DMS153 treated with DMSO at 0.1 percent for 48 hours (cell line): ENCODE data around the gene OTOF.

Experiments
- DNase-seq: peaks from one replicate; lab custom pipeline; 2025; ENCODE audit not compliant: unreplicated experiment; lab: John Stamatoyannopoulos, UW

The OTOF gene

DNA sequence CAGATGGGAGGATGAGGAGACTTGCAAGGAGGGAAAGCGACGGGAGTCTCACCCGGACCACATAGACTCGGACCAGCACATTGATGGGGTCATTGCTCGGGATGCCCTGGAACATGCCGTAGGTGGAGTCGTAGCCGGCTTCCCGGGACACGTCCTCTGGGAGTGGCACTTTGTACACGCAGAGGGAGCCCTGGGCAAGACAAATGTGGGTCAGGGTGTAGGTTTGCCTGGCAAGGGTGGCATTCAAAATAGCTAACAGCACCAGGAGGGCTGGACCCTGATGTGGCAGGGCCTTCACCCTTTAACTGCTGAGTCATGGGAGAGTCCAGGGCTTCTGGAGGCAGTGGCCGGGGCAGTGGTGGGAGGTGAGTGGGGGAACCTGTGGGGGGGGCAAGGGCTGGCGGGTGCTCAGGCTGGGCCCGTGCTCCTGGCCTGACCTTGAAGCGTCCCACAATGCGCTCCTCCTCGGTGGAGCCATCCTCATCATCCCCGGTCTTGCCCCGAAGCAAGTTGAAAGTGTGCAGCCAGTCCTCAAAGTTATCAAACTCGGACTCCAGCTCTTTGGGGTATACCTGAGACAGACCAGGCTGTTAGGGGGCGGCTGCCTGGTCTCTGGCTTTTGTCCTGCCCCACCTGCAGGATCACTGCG, 11.1 kb downstream of the OTOF start:
- DNase-seq, result no peak

DNA sequence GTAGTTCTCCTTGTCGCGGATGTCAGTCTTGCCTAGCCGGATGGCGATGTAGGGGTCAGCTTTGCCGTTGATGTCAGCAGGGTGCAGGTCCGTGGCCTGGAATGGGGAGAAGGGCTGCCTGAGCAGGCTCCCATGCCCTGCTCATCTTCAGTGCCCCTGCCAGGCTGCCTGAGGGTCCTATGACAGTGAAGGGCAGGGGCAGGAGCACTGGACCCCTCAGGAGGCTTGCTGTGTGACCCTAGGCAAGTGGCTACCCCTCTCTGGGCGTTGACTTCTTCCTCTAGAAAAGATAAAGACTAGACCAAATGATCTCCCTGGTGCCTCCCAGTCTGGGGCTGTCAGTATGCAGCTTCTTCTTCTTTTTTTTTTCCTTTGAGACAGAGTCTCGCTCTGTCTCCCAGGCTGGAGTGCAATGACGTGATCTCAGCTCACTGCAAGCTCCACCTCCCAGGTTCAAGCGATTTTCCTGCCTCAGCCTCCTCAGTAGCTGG, 11.9 kb downstream of the OTOF start:
- DNase-seq, result no peak

DNA sequence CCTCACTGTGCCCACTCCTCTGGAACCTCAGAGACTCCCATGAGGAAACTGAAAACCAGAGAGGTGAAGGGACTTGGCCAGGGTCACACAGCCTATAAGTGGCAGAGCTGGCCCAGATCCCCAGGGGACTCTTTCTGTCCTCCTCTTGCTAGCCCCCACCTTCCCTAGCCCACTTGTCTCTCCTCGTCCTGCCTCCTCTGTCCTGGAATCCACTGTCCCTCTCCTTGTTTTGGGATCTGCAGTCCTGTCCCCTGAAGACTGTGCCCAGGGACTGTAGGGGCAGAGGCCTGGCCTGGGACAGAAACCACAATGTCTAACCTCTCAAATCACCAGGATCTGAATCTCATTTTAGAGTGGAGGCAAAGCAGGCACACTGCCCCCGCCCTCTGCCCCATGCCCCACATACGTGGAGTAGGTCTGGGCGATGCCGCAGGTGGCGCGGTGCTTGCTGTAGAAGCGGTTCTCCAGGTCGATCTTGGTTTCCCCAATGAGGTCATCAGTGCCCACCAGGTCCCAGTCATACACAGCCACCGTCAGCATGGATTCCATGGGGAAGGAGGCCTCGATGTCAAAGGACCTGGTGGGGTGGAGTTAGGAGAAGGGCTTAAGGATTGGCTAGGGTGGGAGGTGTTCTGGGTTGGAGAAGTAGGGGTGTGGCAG, 12.5 kb downstream of the OTOF start:
- no peak for DNase-seq

GRCh38 chr2:26464390-26465265, 13.3 kb downstream of the OTOF start:
- no peak for DNase-seq

GRCh38 chr2:26463244-26464192, 14.4 kb downstream of the OTOF start:
- no peak for DNase-seq

DNA sequence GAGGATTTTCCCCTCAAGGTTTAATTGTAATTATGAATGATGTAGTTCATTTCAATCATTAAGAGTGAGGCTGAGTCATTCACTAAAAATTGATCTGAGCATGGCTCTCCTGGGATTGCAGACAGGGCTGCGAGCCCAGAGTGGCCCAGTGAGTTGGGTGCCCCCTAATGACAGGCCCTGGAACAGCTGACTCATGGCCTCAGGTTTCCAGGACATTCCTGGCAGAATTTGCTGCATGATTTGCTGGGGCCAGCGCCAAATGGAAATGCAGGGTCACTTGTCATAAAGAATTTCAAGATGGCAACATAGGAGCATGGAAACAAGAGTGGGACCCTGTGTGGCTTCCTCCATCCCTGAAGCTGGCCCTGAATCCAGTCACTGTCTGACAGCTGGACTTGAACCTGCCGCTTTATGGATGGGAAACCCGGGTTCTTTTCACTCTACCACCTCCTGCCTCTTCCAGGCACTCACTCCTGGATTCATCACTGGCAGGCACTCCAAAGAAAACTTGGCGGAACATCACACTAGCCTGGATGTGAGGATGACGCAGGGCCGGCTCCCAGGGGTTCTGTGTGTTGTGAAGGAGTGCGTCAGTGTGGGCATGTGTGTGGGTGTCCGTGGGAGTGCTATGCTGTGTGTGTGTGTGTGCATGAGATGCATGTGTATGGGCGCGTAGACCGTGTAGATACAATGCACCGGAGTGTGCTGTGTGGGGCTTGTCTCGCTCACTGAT, 15.2 kb downstream of the OTOF start:
- DNase-seq, result peak; percentile 20

GRCh38 chr2:26462100-26462499, 15.8 kb downstream of the OTOF start:
- no peak for DNase-seq

DNA sequence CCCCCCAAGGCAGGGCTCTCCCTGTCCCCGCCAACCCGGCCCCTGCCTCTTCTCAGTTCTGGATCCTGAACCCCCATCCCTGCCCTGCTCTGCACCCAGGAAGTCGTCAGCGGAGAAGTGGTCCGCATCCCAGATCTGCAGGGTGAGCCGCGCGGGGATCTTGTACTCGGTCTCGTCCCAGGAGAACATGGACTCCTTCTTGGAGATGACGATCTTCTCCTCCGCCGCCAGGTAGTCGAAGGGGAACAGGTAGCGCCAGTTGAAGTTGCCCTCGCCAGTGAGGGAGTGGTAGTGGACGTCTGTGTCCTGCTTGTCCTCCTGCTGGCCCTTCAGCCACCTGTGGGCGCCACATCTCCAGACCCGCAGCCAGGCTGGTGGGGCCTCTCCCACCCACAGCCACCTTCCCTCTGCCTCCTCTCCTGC, 16.3 kb downstream of the OTOF start:
- DNase-seq, result no peak

GRCh38 chr2:26460613-26461031, 17.3 kb downstream of the OTOF start:
- no peak for DNase-seq

- DNase-seq, result no peak
Measured at GRCh38 chr2:26459991-26460612, 17.8 kb downstream of the OTOF start.

- no peak for DNase-seq
Measured at GRCh38 chr2:26458365-26459042, 19.4 kb downstream of the OTOF start.

DNA sequence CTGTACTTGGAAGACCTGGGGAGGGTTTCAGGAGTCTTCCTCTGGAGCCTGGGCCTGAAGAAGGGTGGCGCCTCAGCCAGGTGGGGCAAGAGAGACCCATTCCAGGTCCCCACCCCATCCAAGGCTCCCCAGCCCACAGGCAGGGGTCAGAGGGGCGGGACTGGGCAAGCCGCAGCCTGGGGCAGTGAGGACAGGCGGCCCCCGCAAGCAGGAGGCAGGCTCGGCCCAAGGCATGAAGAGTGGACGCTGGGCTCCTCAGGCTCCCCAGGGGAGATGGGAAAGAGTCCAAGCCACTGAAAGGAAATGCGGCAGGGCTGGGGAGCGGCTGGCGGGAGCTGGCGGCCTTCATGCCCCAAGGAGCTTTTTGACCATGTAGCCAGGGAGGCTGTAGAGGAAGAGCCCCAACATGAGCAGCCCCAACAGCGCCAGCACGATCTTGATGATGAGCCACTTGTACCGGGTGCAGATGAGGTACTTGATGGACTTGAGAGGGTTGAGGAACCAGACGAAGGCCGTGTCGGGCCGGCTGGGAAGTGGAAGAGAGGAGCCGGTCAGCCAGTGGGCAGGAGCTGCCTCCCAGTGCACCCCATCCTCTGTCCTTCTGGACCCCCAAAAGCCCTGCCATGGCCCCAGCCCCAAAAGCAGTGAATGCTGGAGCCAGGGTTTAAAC, 20.1 kb downstream of the OTOF start:
- no peak for DNase-seq

DNA sequence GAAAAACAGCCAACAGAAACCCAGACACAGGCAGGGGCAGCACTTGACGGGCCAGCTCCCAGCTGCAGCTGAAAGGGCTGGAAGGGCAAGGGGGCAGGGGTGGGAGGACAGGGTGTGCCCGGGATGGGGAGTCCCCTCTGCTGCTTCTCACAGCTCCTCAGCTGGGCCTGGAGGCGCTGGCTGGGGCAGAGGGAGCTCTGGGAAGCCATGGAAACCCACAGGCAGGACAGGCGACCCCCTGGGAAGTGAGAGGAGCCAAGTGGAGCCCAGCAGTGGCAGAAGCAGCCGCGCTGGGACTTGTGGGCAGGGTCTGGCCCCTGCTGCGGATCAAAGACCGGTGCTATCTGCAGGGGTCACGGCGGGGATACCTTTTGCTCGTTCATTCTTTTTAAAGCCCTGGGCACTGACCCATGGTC, 20.7 kb downstream of the OTOF start:
- DNase-seq, result no peak

GRCh38 chr2:26456440-26457250, 21.3 kb downstream of the OTOF start:
- no peak for DNase-seq

- no peak for DNase-seq
Measured at GRCh38 chr2:26455670-26456439, 22.1 kb downstream of the OTOF start.

DNA sequence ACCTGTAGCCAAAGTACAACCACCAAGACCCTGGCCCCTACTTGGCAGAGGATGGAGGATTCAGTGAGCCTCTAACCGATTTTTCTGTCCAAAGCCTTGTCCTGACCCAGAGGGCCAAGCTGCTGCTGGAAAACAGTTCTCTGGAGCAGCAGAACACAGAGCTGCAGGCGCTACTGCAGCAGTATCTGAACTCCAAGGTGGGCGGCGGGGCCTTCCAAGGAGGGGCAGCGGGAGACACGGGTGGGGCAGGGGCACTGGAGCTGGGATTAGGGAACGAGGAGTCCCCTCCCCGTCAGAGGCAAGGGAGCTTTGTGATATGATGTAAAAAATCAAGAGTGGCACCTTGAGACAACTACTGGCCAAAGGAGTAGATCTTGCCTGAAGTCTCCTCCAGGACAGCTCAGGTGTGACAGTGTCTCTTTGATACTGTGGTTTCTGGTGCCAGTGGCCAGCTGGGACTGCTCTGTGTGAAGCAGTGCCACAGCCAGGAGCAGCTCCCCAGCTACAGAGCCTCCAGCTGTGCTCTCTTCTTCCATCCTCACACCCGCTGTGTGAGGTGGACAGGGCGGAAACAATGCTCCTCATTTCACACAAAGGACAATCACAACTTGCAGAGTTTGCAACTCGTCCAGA, 22.8 kb downstream of the OTOF start:
- DNase-seq, result no peak
